Colonic mucosa (tissue), 4 donors: ENCODE data around the gene TMEM273. TPM values are rescaled to one million over a fixed set of nuclear protein-coding genes. Genes with fewer than 3 reads are reported as not detected.

Experiments
- DNase-seq: peaks from one replicate; pipeline ENCODE4 v3.0.0-alpha.2; 2020
- H3K27ac ChIP-seq: fragments of 200-600 bp; one replicate; pipeline ENCODE4 v1.8.0; 2021
- H3K27me3 ChIP-seq: fragments of 200-600 bp; one replicate; pipeline ENCODE4 v1.8.0; 2021
- H3K36me3 ChIP-seq: fragments of 200-600 bp; one replicate; pipeline ENCODE4 v1.8.0; 2021
- H3K4me1 ChIP-seq: fragments of 200-600 bp; one replicate; pipeline ENCODE4 v1.8.0; 2021; ENCODE audit warnings: mild to moderate bottlenecking
- H3K4me3 ChIP-seq: fragments of 200-600 bp; one replicate; pipeline ENCODE4 v1.8.0; 2021
- H3K9ac ChIP-seq, 2 donors: one replicate each; pipeline ENCODE4 v1.7.0; 2013; ENCODE audit warnings: control low read depth in 2 of 2, low read depth in 2 of 2, low read length in 2 of 2
- H3K9me3 ChIP-seq: fragments of 200-600 bp; one replicate; pipeline ENCODE4 v1.8.0; 2021
- CTCF ChIP-seq: fragments of 200-600 bp; IDR thresholded peaks from one replicate; pipeline ENCODE4 v1.8.0; 2022; ENCODE audit warnings: antibody characterized with exemption, mild to moderate bottlenecking
- intact Hi-C: fragments of 100-400 bp; cut with DNase I; formaldehyde crosslinking; loops from one replicate; pipeline ENCODE4 v1.14.1; 2022
- total RNA-seq, 2 donors: library from RNA; stranded (reverse); fragmentation: NEBNext Ultra II Directional in 1 of 2; extraction: Animal tissue kit (Norgen Biotek cat#: 25700) in 1 of 2; gene quantifications; one replicate each; pipeline ENCODE4 v1.2.1, GENCODE V29; 2021
- donor health status: healthy.
- donor health status: DM: no; HTN: no; CAD: no.
- donor health status: DM: no; HTN: no; CAD: no.

The TMEM273 gene
- total RNA-seq, 2 donors from 2014 or later: 3.4 to 5.1 TPM

GRCh38 chr10:49179699-49180443 lies 8.3 kb downstream of the TMEM273 start:
- H3K27me3 ChIP-seq: no peaks in the 10 kb centered on the region
- H3K4me3 ChIP-seq: no peak overlapping the region
- TF ChIP-seq CTCF: no peak
- peak; percentile 13 for DNase-seq
- H3K27ac ChIP-seq: no peak overlapping the region
- peak overlapping the region in 1 of 2 donors; percentile 2 for H3K9ac ChIP-seq
- intact Hi-C loops: no loop called here
- no peaks in the 10 kb centered on the region for H3K4me1 ChIP-seq
- no peaks in the 10 kb centered on the region for H3K36me3 ChIP-seq
- H3K9me3 ChIP-seq: no peaks in the 10 kb centered on the region

GRCh38 chr10:49178489-49179471 lies 9.4 kb downstream of the TMEM273 start:
- no peaks in the 10 kb centered on the region for H3K27me3 ChIP-seq
- no peaks in the 10 kb centered on the region for H3K9me3 ChIP-seq
- no peak for TF ChIP-seq CTCF
- intact Hi-C loops: no loop called here
- H3K4me1 ChIP-seq: no peaks in the 10 kb centered on the region
- H3K4me3 ChIP-seq: no peak overlapping the region
- no peaks in the 10 kb centered on the region for H3K36me3 ChIP-seq
- H3K9ac ChIP-seq: no peak overlapping the region
- no peak for DNase-seq
- H3K27ac ChIP-seq: no peak overlapping the region

GRCh38 chr10:49177391-49178355 lies 10.5 kb downstream of the TMEM273 start:
- DNase-seq: peak; percentile 26
- no peaks in the 10 kb centered on the region for H3K9me3 ChIP-seq
- peak overlapping the region in 1 of 2 donors; percentile 24 for H3K9ac ChIP-seq
- no peak overlapping the region for H3K4me3 ChIP-seq
- H3K27me3 ChIP-seq: no peaks in the 10 kb centered on the region
- no peaks in the 10 kb centered on the region for H3K36me3 ChIP-seq
- no peak overlapping the region for H3K27ac ChIP-seq
- intact Hi-C loops: no loop called here
- no peak for TF ChIP-seq CTCF
- H3K4me1 ChIP-seq: no peaks in the 10 kb centered on the region

- no peak overlapping the region for H3K9ac ChIP-seq
- DNase-seq: peak; percentile 15
Observed at GRCh38 chr10:49176310-49177268, 11.6 kb downstream of the TMEM273 start.

More at GRCh38 chr10:49176310-49177268, 11.6 kb downstream of the TMEM273 start:
- no peak overlapping the region for H3K27ac ChIP-seq
- TF ChIP-seq CTCF: no peak
- no peak overlapping the region for H3K4me3 ChIP-seq
- intact Hi-C loops: no loop called here
- H3K27me3 ChIP-seq: no peaks in the 10 kb centered on the region
- no peaks in the 10 kb centered on the region for H3K4me1 ChIP-seq
- H3K9me3 ChIP-seq: no peaks in the 10 kb centered on the region
- no peaks in the 10 kb centered on the region for H3K36me3 ChIP-seq
